ENCODE measurements around the gene SLC22A14. TPM values are rescaled to one million over a fixed set of nuclear protein-coding genes. Genes with fewer than 3 reads are reported as not detected.
A peak's percentile ranks its signal among the peaks of the same experiment; 100 is the strongest.
"Not testable (repeated sequence)": the region's sequence is repeated elsewhere in the genome, so short reads cannot be mapped to it uniquely, and the experiment has no call there.

Gene SLC22A14
- total RNA-seq, 2 donors from 2014 or later, result 0.28 TPM; not detected in 1

GRCh38 chr3:38278841-38279240 lies 3.3 kb upstream of the SLC22A14 start:
- no peaks in the 10 kb centered on the region for H3K4me1 Mint-ChIP-seq (ENCODE audit: low read depth in 2 of 2)
- no peak overlapping the region for H3K4me3 Mint-ChIP-seq
- no peak for ATAC-seq
- H3K36me3 Mint-ChIP-seq, result no peaks in the 10 kb centered on the region
- DNase-seq (ENCODE audit: low spot score), result no peak
- H3K27ac Mint-ChIP-seq, result peak overlapping the region in 1 of 2 donors; percentile 30
- no peaks in the 10 kb centered on the region for H3K9me3 Mint-ChIP-seq
- no peaks in the 10 kb centered on the region for H3K27me3 Mint-ChIP-seq

- Mint-ChIP-seq H3K27me3 (no peaks in the 10 kb centered on the region), H3K27ac (no peak overlapping the region), H3K4me3 (no peak overlapping the region), H3K4me1 (ENCODE audit: low read depth in 2 of 2) (no peaks in the 10 kb centered on the region), H3K36me3 (no peaks in the 10 kb centered on the region), H3K9me3 (no peaks in the 10 kb centered on the region)
- ATAC-seq, result peak in 1 of 2 donors; percentile 29
- DNase-seq (ENCODE audit: low spot score), result no peak
Observed at GRCh38 chr3:38283810-38284755, 2.0 kb downstream of the SLC22A14 start.

GRCh38 chr3:38284756-38285150 lies 2.7 kb downstream of the SLC22A14 start:
- Mint-ChIP-seq H3K4me1 (ENCODE audit: low read depth in 2 of 2) (no peaks in the 10 kb centered on the region), H3K4me3 (no peak overlapping the region), H3K9me3 (no peaks in the 10 kb centered on the region), H3K27ac (no peak overlapping the region), H3K27me3 (no peaks in the 10 kb centered on the region), H3K36me3 (no peaks in the 10 kb centered on the region)
- no peak for ATAC-seq
- DNase-seq (ENCODE audit: low spot score), result no peak

GRCh38 chr3:38289286-38290217 lies 7.5 kb downstream of the SLC22A14 start:
- H3K4me3 Mint-ChIP-seq; H3K4me1 Mint-ChIP-seq (ENCODE audit: low read depth in 2 of 2); H3K9me3 Mint-ChIP-seq; DNase-seq (ENCODE audit: low spot score); H3K36me3 Mint-ChIP-seq; H3K27ac Mint-ChIP-seq; ATAC-seq; H3K27me3 Mint-ChIP-seq: not testable (repeated sequence)

GRCh38 chr3:38297053-38297452 lies 15.0 kb downstream of the SLC22A14 start:
- not testable (repeated sequence) for H3K4me1 Mint-ChIP-seq (ENCODE audit: low read depth in 2 of 2); H3K27ac Mint-ChIP-seq; DNase-seq (ENCODE audit: low spot score); H3K4me3 Mint-ChIP-seq; ATAC-seq; H3K36me3 Mint-ChIP-seq; H3K9me3 Mint-ChIP-seq
- H3K27me3 Mint-ChIP-seq, result peaks cover 13 to 14% of the 10 kb centered on the region in 2 donors

GRCh38 chr3:38297537-38297936 lies 15.4 kb downstream of the SLC22A14 start:
- ATAC-seq, result no peak
- Mint-ChIP-seq H3K27me3 (peaks cover 13 to 14% of the 10 kb centered on the region in 2 donors), H3K36me3 (no peaks in the 10 kb centered on the region), H3K4me3 (no peak overlapping the region), H3K9me3 (no peaks in the 10 kb centered on the region), H3K27ac (no peak overlapping the region), H3K4me1 (ENCODE audit: low read depth in 2 of 2) (no peaks in the 10 kb centered on the region)
- no peak for DNase-seq (ENCODE audit: low spot score)

GRCh38 chr3:38297947-38298711 lies 16.0 kb downstream of the SLC22A14 start:
- H3K27me3 Mint-ChIP-seq, result peaks cover 14 to 16% of the 10 kb centered on the region in 2 donors
- no peaks in the 10 kb centered on the region for H3K36me3 Mint-ChIP-seq
- no peak for ATAC-seq
- DNase-seq (ENCODE audit: low spot score), result no peak
- H3K4me3 Mint-ChIP-seq, result no peak overlapping the region
- H3K4me1 Mint-ChIP-seq (ENCODE audit: low read depth in 2 of 2), result no peaks in the 10 kb centered on the region
- H3K27ac Mint-ChIP-seq, result no peak overlapping the region
- no peaks in the 10 kb centered on the region for H3K9me3 Mint-ChIP-seq

- Mint-ChIP-seq H3K27ac (no peak overlapping the region), H3K36me3 (no peaks in the 10 kb centered on the region), H3K4me1 (ENCODE audit: low read depth in 2 of 2) (no peaks in the 10 kb centered on the region)
Observed at GRCh38 chr3:38306941-38307340, 24.8 kb downstream of the SLC22A14 start.

GRCh38 chr3:38307599-38307998 lies 25.5 kb downstream of the SLC22A14 start:
- Mint-ChIP-seq H3K27me3 (peaks cover 21 to 41% of the 10 kb centered on the region in 2 donors), H3K9me3 (no peaks in the 10 kb centered on the region), H3K4me1 (ENCODE audit: low read depth in 2 of 2) (no peaks in the 10 kb centered on the region), H3K36me3 (no peaks in the 10 kb centered on the region), H3K27ac (no peak overlapping the region), H3K4me3 (no peak overlapping the region)
- DNase-seq (ENCODE audit: low spot score), result no peak
- ATAC-seq, result no peak

More at GRCh38 chr3:38306941-38307340, 24.8 kb downstream of the SLC22A14 start:
- H3K27me3 Mint-ChIP-seq, result peaks cover 16 to 34% of the 10 kb centered on the region in 2 donors
- H3K4me3 Mint-ChIP-seq, result no peak overlapping the region
- DNase-seq (ENCODE audit: low spot score) (no peak), ATAC-seq (peak in 1 of 2 donors; percentile 11)
- H3K9me3 Mint-ChIP-seq, result no peaks in the 10 kb centered on the region

GRCh38 chr3:38308456-38308855 lies 26.4 kb downstream of the SLC22A14 start:
- Mint-ChIP-seq H3K27ac (no peak overlapping the region), H3K4me1 (ENCODE audit: low read depth in 2 of 2) (no peaks in the 10 kb centered on the region), H3K9me3 (no peaks in the 10 kb centered on the region), H3K36me3 (no peaks in the 10 kb centered on the region), H3K4me3 (no peak overlapping the region), H3K27me3 (peaks cover 18 to 37% of the 10 kb centered on the region in 2 donors)
- DNase-seq (ENCODE audit: low spot score) (no peak), ATAC-seq (peak in 1 of 2 donors; percentile 32)

GRCh38 chr3:38311476-38311875 lies 29.4 kb downstream of the SLC22A14 start:
- Mint-ChIP-seq H3K27ac (no peak overlapping the region), H3K4me1 (ENCODE audit: low read depth in 2 of 2) (no peaks in the 10 kb centered on the region), H3K27me3 (peaks cover 12 to 27% of the 10 kb centered on the region in 2 donors), H3K36me3 (no peaks in the 10 kb centered on the region), H3K9me3 (no peaks in the 10 kb centered on the region), H3K4me3 (no peak overlapping the region)
- no peak for DNase-seq (ENCODE audit: low spot score)
- ATAC-seq, result no peak

GRCh38 chr3:38311941-38312340 lies 29.8 kb downstream of the SLC22A14 start:
- no peak overlapping the region for H3K27ac Mint-ChIP-seq
- H3K9me3 Mint-ChIP-seq, result no peaks in the 10 kb centered on the region
- no peaks in the 10 kb centered on the region for H3K36me3 Mint-ChIP-seq
- no peak for ATAC-seq
- no peak overlapping the region for H3K4me3 Mint-ChIP-seq
- H3K27me3 Mint-ChIP-seq, result peaks cover 12 to 27% of the 10 kb centered on the region in 2 donors
- no peaks in the 10 kb centered on the region for H3K4me1 Mint-ChIP-seq (ENCODE audit: low read depth in 2 of 2)
- DNase-seq (ENCODE audit: low spot score), result no peak

GRCh38 chr3:38312356-38312755 lies 30.3 kb downstream of the SLC22A14 start:
- no peaks in the 10 kb centered on the region for H3K36me3 Mint-ChIP-seq
- peaks cover 12 to 27% of the 10 kb centered on the region in 2 donors for H3K27me3 Mint-ChIP-seq
- ATAC-seq (no peak), DNase-seq (ENCODE audit: low spot score) (no peak)
- H3K4me3 Mint-ChIP-seq, result no peak overlapping the region
- no peaks in the 10 kb centered on the region for H3K9me3 Mint-ChIP-seq
- H3K4me1 Mint-ChIP-seq (ENCODE audit: low read depth in 2 of 2), result no peaks in the 10 kb centered on the region
- H3K27ac Mint-ChIP-seq, result no peak overlapping the region

Data from natural killer cell treated with Interleukin-12 subunit alpha and Interleukin-12 subunit beta and Interleukin-15 and Interleukin-18, amount 100 ng/mL, for 72 hours (primary cell).